Left hindlimb (tissue), 1 donor: ENCODE data around the gene TCF19.

Experiments
- DNase-seq: peaks from one replicate; pipeline ENCODE4 v3.0.0-alpha.2; 2018

The TCF19 gene

DNA sequence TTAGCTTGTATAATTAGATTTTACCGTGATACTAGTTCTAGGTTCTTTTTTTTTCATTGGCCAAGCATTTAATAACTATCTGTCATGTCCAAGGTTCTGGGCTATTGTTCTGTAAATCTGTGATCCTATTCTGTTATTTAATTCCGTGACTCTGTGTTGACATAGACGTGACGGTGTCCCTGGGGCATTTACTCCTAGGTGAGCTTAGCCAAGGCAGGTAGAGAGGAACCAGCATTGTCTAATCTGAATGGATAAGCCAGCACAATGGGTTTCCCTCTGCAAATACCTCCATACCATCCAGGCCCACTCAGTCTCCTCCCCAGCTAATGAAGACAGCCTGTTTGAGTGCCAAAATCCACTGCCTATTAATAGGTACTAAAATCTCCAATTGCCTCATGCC, 29.3 kb upstream of the TCF19 start:
- no peak for DNase-seq

DNA sequence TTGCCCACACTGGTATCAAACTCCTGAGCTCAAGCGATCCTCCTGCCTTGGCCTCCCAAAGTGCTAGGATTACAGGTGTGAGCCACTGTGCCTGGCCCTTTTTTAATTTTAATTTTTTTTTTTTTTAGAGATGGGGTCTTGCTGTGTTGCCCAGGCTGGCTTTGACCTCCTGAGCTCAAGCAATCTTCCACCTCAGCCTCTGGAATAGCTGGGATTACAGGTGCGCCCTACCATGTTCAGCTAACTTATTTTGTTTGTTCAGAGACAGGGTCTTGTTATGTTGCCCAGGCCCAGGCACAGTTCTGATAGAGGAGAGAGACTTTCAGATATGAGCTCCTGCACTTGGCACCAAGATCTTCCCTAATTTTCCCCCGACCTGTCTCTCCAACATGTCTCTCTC, 27.6 kb upstream of the TCF19 start:
- no peak for DNase-seq

DNA sequence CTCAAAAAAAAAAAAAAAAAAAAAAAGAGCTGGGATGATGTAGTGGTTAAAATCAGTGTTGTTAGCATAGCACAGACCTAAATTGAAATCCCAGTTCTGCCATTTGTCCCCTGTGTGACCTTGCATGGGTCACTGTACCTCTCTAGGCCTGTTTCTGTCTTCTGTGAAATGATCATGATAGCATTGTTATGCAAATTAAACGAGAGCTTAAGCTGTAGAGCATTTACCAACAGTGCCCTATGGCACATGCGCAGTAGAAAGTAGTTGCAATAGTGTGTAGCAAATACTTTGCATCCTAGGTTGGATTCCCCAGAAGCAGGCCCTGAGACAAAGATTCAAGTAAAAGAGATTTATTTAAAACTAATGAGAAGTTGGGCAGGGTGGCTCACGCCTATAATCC, 26.8 kb upstream of the TCF19 start:
- DNase-seq = no peak

DNA sequence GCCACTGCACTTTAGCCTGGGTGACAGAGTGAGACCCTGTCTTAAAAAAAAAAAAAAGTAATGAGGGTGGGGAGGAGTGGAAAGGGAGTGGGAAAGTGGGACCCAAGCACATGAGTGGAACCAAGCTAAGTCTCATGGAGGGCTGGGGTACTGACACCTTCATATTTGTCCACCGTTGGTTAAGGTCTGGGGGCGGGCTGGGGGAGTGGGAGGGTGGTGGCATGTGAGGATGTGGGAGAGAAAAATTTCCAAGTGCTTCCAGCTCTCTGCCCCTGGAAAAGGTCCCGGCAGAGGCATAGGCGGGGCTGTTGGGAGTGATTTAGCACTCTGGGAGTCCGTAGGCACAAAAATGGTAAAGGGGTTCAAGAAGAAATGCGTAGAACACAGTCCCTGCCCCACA, 25.6 kb upstream of the TCF19 start:
- DNase-seq = no peak

DNA sequence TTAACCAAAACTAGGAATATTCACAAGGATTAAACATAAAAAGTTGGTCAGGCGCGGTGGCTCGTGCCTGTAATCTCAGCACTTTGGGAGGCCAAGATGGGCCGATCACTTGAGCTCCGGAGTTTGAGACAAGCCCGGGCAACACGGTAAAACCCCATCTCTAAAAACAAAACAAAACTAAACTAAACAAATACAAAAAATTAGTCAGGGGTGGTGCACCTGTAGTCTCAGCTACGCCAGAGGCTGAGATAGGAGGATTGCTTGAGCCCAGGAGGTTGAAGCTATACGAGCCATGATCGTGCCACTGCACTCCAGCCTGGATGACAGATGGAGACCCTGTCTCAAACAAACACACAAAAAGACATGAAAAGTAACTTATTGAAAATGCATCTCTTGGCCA, 22.7 kb upstream of the TCF19 start:
- no peak for DNase-seq

DNA sequence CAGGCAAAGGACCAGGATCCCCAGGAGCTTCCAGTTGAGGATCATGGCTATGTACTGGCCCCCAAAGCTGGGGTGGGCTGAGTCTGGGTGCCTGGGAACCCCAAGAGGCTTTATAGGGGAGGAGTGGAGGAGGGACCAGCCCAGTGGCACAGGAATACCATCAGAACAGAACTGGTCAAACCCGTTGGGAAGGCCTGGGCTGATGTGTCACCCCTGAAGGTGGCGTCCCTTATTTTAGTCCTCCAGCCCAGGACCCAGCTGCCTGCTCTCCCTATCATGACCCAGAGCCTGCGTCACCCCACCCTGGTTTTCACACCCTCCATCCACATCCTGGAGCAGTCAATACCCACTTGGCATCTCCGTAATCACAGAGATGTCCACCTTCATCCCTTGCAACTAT, 19.4 kb upstream of the TCF19 start, which contains the start of gene PSORS1C2:
Gene PSORS1C2 (minus strand): TSS at position 85 of the 400 bp plus-strand sequence. CDS start 40 bp downstream, at position 45.
- no peak for DNase-seq

DNA sequence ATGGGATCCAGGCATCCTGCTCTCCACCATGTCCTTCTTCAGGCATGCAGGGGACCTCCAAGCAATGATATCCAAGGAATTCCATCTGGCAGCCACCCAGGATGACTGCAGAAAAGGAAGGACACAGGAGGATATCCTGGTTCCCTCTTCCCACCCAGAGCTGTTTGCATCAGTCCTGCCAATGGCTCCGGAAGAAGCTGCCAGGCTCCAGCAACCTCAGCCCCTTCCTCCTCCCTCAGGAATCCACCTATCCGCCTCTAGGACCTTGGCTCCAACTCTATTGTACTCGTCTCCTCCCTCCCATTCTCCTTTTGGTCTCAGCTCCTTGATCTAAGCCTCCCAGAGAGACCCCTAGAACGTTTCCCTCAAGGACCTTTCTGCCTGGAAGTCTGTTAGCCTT, 18.8 kb upstream of the TCF19 start:
- DNase-seq = no peak

DNA sequence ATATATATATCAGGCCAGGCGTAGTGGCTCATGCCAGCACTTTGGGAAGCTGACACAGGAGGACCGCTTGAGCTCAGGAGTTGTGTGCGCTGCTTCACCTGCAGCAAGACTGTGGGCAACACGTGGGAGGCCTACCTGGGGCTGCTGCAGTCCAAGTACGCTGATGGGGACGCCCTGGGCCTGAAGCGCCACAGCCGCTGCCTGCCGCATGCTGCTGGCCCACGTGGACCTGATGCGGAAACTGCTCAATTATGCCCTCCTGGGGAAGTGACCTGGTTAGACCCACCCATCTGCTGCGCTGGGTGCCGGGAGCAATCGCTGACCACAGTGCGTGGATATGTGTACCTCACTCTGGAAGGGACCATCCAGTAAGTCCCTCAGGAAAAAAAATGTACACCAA, 17.7 kb upstream of the TCF19 start:
- DNase-seq = no peak

DNA sequence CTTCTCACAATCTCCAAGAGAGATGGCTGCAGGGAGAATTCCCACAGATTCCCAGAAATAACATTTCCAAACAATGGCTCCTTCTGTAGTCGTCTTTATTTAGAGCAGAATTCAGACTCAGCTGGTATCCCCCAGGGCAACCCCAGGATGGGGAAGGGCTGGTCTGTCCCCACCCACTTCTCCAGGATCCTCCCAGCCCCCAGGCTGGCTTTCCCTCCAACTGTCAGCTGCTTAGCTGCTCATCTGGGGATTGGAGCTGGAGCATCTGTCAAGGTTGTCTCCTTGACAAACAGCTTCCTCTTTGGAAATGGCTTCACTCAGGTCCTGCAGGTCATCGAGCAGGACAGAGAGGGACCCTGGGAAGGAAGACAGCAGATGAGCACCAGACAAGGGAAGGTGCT, 16.0 kb upstream of the TCF19 start:
- DNase-seq = no peak

DNA sequence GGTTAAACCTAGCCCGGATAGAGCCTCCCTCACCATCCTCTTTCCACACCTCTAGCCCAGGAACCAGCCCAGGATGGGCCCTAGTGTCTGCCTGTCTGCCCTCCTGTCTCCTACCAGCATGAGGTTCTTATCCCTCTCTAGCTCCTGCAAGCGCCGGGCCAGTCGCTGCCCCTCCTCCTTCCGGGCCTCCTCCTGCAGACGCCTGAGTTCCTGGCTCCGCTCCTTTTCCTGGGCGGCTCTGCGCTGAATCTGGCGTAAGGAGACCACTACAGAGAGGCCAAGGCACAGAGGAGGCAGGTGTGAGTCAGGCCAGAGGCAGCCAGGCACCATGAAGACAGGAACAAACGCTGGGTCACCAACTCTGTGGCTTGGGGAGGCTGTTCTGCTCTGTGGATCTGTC, 15.2 kb upstream of the TCF19 start:
- DNase-seq = peak; percentile 69

DNA sequence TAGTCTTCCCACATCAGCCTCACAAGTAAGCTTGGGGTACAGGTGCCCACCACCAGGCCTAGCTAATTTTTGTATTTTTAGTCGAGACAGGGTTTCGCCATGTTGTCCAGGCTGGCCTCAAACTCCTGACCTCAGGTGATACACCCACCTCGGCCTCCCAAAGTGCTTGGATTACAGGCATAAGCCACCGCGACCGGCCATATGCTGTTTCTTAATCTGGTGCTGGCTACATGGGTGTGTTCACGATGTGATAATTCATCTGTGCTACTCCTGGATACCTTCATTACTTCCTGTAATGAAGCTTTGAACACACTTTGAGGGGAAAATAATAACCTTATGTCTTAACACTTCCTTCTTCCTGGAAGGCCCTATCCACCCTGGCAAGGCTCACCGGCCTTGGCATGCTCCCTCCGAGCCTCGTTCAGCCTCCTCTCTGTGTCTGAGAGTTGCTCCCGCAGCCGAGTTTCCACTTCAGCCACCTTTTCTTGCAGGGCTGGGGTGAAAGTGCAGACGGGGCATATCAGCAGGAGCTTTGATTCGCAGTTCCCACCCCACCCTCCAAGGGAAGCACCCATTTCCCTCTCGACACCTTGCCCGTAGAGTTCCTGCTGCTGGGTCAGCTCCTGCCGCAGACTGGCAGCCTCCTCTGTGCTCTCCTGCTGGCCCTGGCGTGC, 14.0 kb upstream of the TCF19 start:
- no peak for DNase-seq

DNA sequence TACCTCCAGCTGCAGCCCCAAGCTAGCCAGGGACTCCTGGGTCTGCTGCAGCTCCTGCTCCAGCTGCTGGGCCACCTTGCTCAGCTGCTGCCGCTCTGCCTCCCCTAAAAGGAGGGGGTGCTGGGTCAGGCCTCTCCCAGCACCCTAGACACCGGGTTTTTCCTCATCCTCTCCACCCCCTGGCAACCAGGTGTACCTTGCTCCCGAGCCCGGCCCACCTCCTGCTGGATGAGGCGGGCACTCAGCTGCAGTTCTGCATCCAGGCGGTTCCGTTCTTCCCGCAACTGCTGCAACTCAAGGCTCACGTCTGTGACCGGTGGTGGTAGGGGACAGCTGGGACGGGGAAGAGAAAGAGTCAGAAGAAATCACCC, 13.4 kb upstream of the TCF19 start:
- DNase-seq = no peak

DNA sequence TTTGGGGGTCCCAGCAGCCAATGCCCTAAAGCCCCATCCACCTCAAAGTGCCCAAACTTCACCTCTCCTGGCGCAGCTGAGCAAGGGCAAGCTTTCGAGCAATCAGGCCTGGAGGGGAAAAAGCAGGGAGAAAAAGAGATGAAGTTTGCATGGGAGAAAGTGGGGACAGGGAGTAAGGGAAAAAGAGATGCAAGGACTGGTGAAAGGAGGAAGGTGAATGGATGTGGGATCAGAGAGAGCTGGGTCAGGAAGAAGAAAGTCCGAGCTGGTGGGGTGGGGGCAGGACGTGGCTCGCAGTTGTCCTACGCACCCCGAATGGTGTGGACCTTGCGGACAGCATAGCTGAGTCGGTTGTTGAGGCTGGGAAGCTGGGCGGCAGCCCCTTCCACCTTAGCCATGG, 13.0 kb upstream of the TCF19 start:
- no peak for DNase-seq

DNA sequence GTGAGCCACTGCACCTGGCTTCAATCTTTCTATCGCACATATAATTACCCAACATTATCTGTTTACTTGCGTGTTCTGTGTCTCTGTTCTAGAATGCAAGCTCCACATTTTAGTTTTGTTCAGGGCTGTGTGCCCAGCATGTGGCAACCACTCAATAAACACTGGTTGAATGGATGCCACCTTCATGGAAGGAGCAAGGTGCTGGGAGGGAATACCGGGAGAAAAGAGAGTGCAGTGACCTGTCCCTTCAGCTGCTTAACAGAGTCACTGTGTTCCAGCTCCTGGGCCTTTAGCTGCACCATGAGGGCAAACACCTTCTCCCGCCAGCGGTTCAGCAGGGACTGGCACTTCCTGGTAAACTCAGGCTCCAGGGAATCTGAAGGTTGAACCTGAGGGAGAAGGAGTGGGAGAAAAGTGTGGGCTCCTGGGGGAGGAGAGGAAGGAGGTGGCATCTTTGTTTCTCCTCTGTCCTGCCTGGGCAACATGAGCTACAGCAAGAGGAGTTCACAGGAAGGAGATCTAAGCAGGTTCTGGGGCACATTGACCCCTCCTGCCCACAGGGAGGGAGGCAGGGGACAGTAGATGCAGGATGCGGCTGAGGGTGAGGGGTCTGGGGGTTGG, 8.5 kb upstream of the TCF19 start:
- no peak for DNase-seq

DNA sequence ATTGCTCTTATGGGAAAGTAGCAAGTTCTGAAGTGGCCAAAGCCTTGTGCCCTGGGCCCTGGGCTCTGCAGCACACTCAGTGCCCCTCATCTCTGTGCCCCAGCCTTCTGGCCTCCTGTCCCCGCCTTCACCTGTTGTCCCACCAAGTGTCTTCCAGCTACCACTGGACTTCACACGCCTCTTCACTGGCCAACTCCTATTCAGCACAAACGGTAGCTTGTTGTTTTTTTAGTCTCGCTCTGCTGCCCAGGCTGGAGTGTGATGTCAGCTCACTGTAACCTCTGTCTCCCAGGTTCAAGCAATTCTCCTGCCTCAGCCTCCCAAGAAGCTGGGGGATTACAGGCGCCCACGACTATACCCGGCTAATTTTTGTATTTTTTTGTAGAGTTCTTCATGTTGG, 5.6 kb upstream of the TCF19 start:
- DNase-seq = no peak

DNA sequence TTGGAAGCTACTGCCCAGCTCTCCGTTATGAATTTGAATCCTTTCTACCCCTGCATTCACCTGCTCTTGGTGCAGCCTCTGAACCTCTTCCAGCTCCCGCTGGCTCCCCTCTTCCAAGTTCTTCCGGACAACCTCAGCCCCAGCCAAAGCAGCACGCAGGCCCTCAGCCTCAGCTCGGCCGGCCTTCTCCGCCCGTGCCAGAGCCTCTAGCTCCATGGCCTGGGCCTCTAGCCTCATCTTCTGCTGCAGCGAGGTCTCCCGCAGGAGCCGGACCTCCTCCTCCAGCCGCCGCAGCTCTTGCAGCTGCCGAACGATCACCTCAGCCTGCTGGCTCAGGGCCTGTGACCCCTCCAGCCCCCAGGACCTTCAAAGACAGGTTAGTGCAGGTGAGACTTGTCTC, 4.0 kb upstream of the TCF19 start:
- DNase-seq = no peak

DNA sequence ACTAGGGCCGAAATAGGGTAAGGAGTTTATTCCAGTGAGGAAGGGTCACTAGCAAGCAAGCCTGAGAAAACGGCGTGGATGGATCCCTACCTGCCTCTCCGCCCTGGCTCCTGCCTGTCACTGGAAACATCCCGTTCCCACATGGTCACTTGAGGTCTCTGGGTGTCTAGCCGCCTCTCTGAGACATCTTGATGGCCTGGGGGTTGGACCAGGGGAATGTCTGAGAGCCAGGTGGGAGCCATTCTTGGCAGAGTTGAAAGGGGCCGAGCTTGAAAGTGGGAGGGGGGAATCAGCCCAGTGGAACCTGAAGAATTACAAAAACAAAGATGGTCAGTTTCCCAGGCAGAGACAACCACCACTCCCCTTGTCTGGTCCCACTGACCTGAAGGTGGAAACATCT, 1.7 kb upstream of the TCF19 start:
- no peak for DNase-seq

DNA sequence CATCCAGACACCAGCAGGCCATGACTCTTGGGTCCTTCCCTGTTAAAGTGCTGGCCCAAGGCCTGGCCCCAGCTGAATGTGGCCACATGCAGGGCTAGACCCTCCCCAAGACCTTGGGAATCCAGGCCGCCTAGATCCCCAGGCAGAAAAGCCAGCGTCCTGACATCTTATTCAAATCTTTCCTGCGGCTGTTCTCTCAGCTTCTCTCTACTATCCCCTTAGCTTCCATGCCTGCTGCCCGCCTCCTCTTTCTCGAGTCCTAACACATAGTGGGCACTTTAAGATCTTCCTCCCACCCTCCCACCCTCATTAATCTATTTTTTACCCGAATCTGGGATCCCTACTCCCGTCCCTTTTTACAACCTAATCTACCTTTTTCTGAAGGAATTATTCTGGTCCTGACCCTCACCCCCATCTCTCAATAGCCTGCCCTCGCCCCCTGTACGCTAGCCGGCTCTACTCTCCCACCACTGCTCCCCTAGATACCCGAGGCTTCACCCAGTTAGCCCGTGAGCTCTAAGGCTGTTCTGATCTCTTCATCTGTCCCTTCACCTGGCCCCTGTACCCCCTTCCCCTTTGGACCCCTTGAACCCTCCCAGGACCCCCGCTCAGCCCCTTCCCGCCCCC, 763 bp upstream of the TCF19 start, which contains the start of gene CCHCR1:
Gene CCHCR1 (minus strand): TSS at position 290 of the 627 bp plus-strand sequence. CDS start 202 bp downstream, at position 88.
- no peak for DNase-seq

DNA sequence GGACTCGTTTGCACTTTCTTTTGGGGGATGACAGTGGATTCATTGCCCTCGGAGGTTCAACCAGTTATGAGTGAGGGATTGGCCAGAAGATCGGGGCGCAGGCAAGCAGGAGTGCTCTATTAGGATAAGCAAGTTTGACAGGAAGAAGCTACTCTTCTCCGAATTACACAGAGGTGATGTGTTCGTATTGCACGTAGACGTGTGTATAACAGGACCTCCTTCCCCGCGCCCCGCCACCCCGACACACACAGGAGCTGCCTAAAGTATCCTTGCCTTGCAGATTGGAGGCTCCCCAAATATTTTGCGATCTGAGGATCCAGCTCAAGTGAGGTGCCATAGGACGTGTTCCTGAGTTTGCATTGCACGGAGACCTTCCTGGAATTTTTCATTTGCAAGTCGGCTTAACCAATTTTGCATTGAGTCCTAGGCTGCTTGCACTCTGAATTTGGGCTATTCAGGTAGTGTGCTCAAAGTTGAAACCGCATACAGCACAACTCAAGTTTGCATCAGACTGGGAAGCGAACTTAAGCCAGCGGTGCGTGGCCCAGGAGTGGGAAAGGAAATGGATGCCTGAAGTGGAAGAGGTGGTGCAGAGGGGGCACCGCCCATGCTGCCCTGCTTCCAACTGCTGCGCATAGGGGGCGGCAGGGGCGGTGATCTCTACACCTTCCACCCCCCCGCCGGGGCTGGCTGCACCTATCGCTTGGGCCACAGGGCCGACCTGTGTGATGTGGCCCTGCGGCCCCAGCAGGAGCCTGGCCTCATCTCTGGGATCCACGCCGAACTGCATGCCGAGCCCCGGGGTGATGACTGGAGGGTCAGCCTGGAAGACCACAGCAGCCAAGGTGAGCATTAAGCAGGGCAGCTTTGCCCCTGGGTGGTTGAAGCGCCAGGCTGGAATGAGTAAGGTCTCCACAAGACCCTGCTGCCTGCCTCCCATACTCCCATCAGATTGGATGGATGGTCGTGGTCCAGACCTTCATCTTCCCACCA, 770 bp downstream of the TCF19 start:
- no peak for DNase-seq

DNA sequence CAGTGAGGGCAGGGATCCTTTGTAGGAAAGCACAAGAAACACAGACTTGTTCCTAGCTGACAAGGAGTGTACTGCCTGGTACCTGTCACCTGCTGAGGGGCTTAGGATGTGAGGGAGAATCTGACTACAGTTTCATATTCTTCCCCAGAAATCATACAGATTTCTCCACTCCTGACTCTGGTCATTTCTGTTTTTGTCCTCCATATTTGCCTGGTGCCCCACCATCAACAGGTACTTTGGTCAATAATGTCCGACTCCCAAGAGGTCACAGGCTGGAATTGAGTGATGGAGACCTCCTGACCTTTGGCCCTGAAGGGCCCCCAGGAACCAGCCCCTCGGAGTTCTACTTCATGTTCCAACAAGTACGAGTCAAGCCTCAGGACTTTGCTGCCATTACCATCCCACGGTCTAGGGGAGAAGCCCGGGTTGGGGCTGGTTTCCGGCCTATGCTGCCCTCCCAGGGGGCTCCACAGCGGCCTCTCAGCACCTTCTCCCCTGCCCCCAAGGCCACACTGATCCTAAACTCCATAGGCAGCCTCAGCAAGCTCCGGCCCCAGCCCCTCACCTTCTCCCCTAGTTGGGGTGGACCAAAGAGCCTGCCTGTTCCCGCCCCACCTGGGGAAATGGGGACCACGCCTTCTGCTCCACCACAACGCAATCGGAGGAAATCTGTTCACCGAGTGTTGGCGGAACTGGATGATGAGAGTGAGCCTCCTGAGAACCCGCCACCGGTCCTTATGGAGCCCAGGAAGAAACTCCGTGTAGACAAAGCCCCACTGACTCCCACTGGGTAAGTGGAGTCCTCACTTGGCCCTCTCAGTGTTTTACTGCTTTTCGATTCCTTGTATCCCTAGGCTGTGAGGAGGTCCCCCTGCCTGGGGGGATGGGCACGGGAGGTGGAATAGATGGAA, 3.1 kb downstream of the TCF19 start:
- no peak for DNase-seq

DNA sequence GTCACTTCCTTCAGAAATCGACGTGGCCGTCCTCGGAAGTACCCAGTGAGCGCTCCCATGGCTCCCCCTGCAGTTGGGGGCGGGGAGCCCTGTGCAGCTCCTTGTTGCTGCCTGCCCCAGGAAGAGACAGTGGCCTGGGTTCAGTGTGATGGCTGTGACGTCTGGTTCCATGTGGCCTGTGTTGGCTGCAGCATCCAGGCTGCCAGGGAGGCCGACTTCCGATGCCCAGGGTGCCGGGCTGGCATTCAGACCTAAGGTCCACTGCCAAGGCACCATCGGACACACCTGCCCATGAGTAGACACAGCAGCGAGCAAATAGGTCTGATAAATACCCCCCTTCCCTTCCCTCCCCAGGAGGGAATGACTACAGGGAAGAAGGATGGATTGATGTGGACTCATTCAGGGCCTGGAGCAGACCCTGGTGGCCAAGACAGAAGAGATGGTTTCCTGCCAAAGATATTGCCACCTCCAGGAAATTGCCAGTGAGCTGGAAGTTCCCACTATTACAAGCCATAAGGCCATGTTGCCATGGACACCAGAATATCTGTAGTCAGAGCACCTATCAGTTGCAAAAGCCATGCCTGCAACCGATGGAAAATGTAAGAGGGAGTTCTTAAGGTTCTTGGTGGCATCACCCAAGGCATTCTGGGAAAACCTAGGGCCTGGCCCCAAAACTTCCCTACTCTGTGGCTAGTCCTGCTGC, 4.2 kb downstream of the TCF19 start:
- no peak for DNase-seq
